ENCODE results near the gene OTUB1. TPM values are rescaled to one million over a fixed set of nuclear protein-coding genes. Genes with fewer than 3 reads are reported as not detected.

OTUB1 gene
- total RNA-seq, 1 experiment from 2014 or later = 56.0 TPM

DNA sequence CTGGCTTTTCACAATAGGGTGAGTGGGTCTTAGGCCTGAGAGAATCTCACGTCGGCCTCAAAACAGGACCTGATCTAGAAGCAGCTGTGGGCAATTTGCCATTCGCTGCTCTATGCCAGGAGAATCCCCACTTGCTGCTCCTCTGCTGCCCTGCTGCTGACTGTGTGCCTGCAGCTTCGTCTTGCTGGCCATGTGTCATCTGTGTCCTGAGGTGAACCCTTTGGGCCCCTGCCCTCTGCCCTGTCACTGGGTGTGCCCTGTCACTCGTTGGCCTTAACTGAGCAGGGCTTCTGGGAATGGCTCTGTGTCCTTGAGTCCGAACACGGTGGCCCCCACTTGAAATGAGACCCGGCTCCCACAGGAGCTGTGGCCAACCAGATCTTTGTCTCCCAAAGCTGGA, 41.3 kb upstream of the OTUB1 start:
- no peaks in the 10 kb centered on the region for H3K4me1 Mint-ChIP-seq (ENCODE audit: insufficient read depth, unreplicated experiment)
- H3K36me3 Mint-ChIP-seq (ENCODE audit: insufficient read depth, unreplicated experiment) = peaks cover 37% of the 10 kb centered on the region
- DNase-seq (ENCODE audit: unreplicated experiment) = no peak
- no peaks in the 10 kb centered on the region for H3K27me3 Mint-ChIP-seq (ENCODE audit: insufficient read depth, unreplicated experiment)
- TF ChIP-seq CTCF (IDR thresholded peaks at IDR 0.05; ENCODE audit: unreplicated experiment) = no peak
- ChIA-PET CTCF (interaction anchor here (0.6 to 8.3 kb wide), 31 partner anchors 10 to 466 kb away, joined by 3 to 241 read pairs (median 4); partner anchors contain the start of genes MARK2 and ZFTA), POLR2A (interaction anchor here (1.4 to 3.9 kb wide), 2 partner anchors 104 to 107 kb away, joined by 5 to 37 read pairs; partner anchors contain the start of gene MARK2)
- no peak overlapping the region for H3K27ac Mint-ChIP-seq (ENCODE audit: low read depth, unreplicated experiment)
- BruUV-seq (replicated peaks) = no TSS peak
- intact Hi-C loops (cut with micrococcal nuclease) = loop anchor here (1.0 to 10.0 kb wide), 2 partner anchors 108 to 310 kb away; no protein-coding TSS in a partner anchor
- H3K4me3 Mint-ChIP-seq (ENCODE audit: unreplicated experiment) = no peak overlapping the region
- no peaks in the 10 kb centered on the region for H3K9me3 Mint-ChIP-seq (ENCODE audit: unreplicated experiment)

GRCh38 chr11:63945477-63946163, 40.6 kb upstream of the OTUB1 start:
- intact Hi-C loops (cut with micrococcal nuclease) = loop anchor here (1.0 to 10.0 kb wide), 3 partner anchors 108 to 311 kb away; partner anchors contain the start of gene ZFTA
- no peaks in the 10 kb centered on the region for H3K4me1 Mint-ChIP-seq (ENCODE audit: insufficient read depth, unreplicated experiment)
- TF ChIP-seq CTCF (IDR thresholded peaks at IDR 0.05; ENCODE audit: unreplicated experiment) = peak; percentile 63
- H3K36me3 Mint-ChIP-seq (ENCODE audit: insufficient read depth, unreplicated experiment) = peaks cover 40% of the 10 kb centered on the region
- BruUV-seq (replicated peaks) = no TSS peak
- H3K27ac Mint-ChIP-seq (ENCODE audit: low read depth, unreplicated experiment) = no peak overlapping the region
- POLR2A ChIA-PET = interaction anchor here (0.7 to 3.9 kb wide), 6 partner anchors 29 to 389 kb away, joined by 3 to 37 read pairs (median 5); partner anchors contain the start of genes COX8A, MARK2 and ZFTA
- peak; percentile 75 for DNase-seq (ENCODE audit: unreplicated experiment)
- no peaks in the 10 kb centered on the region for H3K9me3 Mint-ChIP-seq (ENCODE audit: unreplicated experiment)
- no peak overlapping the region for H3K4me3 Mint-ChIP-seq (ENCODE audit: unreplicated experiment)
- CTCF ChIA-PET = interaction anchor here (0.5 to 8.3 kb wide), 52 partner anchors 9 to 466 kb away, joined by 3 to 241 read pairs (median 4); partner anchors contain the start of genes ATL3, MARK2, STIP1 and ZFTA
- no peaks in the 10 kb centered on the region for H3K27me3 Mint-ChIP-seq (ENCODE audit: insufficient read depth, unreplicated experiment)

DNA sequence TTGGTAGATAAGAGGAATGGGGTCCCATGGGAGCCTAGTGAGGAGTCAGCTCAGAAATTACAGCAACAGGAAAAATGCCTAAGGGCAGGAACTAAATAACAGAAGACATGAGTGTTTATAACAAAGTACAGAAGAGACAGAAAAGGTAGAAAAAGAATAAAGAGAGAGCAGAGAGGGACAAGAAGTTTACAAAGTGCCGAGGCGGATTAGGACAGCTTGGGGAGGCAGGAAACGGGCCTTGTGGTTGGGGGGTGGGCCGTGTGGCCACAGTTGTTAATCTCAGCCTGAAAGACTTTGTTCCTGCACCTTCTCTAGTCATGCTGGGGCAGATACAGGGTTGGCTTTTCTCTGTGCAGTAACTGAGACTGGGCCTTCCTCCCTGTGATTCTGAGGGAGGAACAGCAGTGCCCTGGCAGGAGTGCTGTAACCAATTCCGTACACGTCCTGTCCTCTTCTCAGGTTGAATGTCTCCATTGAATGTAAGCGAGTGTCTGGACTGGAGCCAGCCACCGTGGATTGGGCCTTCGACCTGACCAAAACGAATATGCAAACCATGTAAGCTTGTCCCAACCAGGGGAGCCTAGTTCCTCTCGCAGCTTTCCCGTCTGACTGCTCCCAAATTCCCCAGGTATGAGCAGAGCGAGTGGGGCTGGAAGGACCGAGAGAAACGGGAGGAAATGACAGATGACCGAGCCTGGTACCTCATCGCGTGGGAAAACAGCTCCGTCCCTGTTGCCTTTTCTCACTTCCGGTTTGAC, 34.3 kb upstream of the OTUB1 start:
- no peak for DNase-seq (ENCODE audit: unreplicated experiment)
- intact Hi-C loops (cut with micrococcal nuclease) = no loop called here
- no TSS peak for BruUV-seq (replicated peaks)
- H3K27ac Mint-ChIP-seq (ENCODE audit: low read depth, unreplicated experiment) = no peak overlapping the region
- no peaks in the 10 kb centered on the region for H3K4me1 Mint-ChIP-seq (ENCODE audit: insufficient read depth, unreplicated experiment)
- H3K27me3 Mint-ChIP-seq (ENCODE audit: insufficient read depth, unreplicated experiment) = no peaks in the 10 kb centered on the region
- ChIA-PET CTCF (interaction anchor here (0.6 to 3.2 kb wide), 3 partner anchors 34 to 169 kb away, joined by 3 to 29 read pairs (median 3); partner anchors contain the start of gene MARK2), POLR2A (no interaction called here)
- H3K4me3 Mint-ChIP-seq (ENCODE audit: unreplicated experiment) = no peak overlapping the region
- no peaks in the 10 kb centered on the region for H3K9me3 Mint-ChIP-seq (ENCODE audit: unreplicated experiment)
- peaks cover 74% of the 10 kb centered on the region for H3K36me3 Mint-ChIP-seq (ENCODE audit: insufficient read depth, unreplicated experiment)
- no peak for TF ChIP-seq CTCF (IDR thresholded peaks at IDR 0.05; ENCODE audit: unreplicated experiment)

- H3K4me1 Mint-ChIP-seq (ENCODE audit: insufficient read depth, unreplicated experiment) = no peaks in the 10 kb centered on the region
- no peak for TF ChIP-seq CTCF (IDR thresholded peaks at IDR 0.05; ENCODE audit: unreplicated experiment)
- intact Hi-C loops (cut with micrococcal nuclease) = no loop called here
- no peak for DNase-seq (ENCODE audit: unreplicated experiment)
- BruUV-seq (replicated peaks) = no TSS peak
- H3K27me3 Mint-ChIP-seq (ENCODE audit: insufficient read depth, unreplicated experiment) = no peaks in the 10 kb centered on the region
- ChIA-PET CTCF (interaction anchor here (3.2 kb wide), 1 partner anchor 115 kb away, joined by 29 read pairs; the partner anchor contains the start of gene MARK2), POLR2A (no interaction called here)
- H3K4me3 Mint-ChIP-seq (ENCODE audit: unreplicated experiment) = no peak overlapping the region
- no peak overlapping the region for H3K27ac Mint-ChIP-seq (ENCODE audit: low read depth, unreplicated experiment)
- no peaks in the 10 kb centered on the region for H3K9me3 Mint-ChIP-seq (ENCODE audit: unreplicated experiment)
- peaks cover 68% of the 10 kb centered on the region for H3K36me3 Mint-ChIP-seq (ENCODE audit: insufficient read depth, unreplicated experiment)
Observed at GRCh38 chr11:63952570-63952969, 33.7 kb upstream of the OTUB1 start.
